Measurements from ENCODE around the gene KAZALD1. TPM values are rescaled to one million over a fixed set of nuclear protein-coding genes. Genes with fewer than 3 reads are reported as not detected.
A peak's percentile ranks its signal among the peaks of the same experiment; 100 is the strongest.

KAZALD1 gene
- total and polyA plus RNA-seq, 4 donors, result 2.5 to 10.0 (median 4.3) TPM

- H3K4me1 ChIP-seq (ENCODE audit: control insufficient read depth, insufficient read depth, low read length), result peaks cover 63% of the 10 kb centered on the region
These were observed 17.7 kb upstream of the KAZALD1 start for GRCh38 chr10:101044117-101044516.

DNA sequence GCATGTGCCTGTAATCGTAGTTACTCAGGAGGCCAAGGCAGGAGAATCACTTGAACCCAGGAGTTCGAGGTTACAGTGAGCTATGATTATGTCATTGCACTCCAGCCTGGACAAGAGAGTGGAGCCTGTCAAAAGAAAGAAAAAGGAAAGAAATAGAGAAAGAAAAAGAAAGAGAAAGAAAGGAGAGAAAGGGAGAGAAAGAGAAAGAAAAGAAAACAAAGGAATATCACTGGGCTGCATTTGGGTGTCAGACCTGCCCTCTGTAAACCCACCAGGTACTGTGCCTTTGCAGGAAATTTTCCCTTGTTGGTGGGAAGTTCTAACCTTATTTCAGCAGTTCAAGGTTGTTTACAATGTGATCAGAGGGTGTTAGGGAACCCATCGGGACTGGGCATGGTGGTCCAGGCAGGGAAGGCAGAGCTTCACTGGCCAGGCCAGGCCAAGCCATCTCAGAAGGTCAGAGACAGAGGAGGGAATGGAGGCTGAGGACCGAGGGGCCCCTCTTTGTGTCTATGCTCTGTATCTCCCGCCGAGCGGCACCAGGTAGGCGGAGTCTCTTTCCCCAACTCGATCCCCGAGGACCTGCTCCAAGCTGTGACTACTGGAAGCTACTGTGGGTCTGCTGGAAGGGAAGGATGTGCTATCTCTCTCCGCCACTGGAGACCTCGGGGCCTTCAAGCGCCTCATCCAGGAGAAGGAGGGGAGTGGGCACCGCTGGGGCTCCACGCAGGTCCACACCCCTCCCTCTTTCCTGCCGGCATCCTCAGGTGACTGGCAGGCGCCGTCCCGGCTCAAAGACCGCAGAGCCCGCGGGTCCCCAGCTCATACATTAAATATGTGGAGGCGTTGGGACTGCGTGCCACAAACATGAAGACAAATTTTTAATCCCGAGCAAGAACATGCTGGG, 15.2 kb upstream of the KAZALD1 start:
- no peak overlapping the region for H3K27ac ChIP-seq (ENCODE audit: low read depth, low read length)
- no peak overlapping the region for H3K4me3 ChIP-seq (ENCODE audit: low read depth, low read length)
- H3K36me3 ChIP-seq (ENCODE audit: control insufficient read depth, insufficient read depth, low read length), result no peaks in the 10 kb centered on the region
- peaks cover 64% of the 10 kb centered on the region for H3K27me3 ChIP-seq (ENCODE audit: control insufficient read depth, insufficient read depth, low read length)
- no peaks in the 10 kb centered on the region for H3K9me3 ChIP-seq (ENCODE audit: control insufficient read depth, insufficient read depth, low read length)
- H3K4me1 ChIP-seq (ENCODE audit: control insufficient read depth, insufficient read depth, low read length), result peaks cover 49% of the 10 kb centered on the region
- WGBS (ENCODE audit: insufficient coverage), result 17% methylated on average over 18 of the region's 25 CpGs
- DNase-seq (ENCODE audit: low read depth in 4 of 6, low spot score in 6 of 6), result no peak

More at GRCh38 chr10:101044117-101044516, 17.7 kb upstream of the KAZALD1 start:
- Histone ChIP-seq H3K27me3 (ENCODE audit: control insufficient read depth, insufficient read depth, low read length) (peaks cover 40% of the 10 kb centered on the region), H3K36me3 (ENCODE audit: control insufficient read depth, insufficient read depth, low read length) (peaks cover 8% of the 10 kb centered on the region), H3K27ac (ENCODE audit: low read depth, low read length) (peak overlapping the region; percentile 94), H3K4me3 (ENCODE audit: low read depth, low read length) (no peak overlapping the region), H3K9me3 (ENCODE audit: control insufficient read depth, insufficient read depth, low read length) (no peaks in the 10 kb centered on the region)
- 20% methylated on average over 1 of the region's 2 CpGs for WGBS (ENCODE audit: insufficient coverage)
- DNase-seq (ENCODE audit: low read depth in 4 of 6, low spot score in 6 of 6), result no peak

DNA sequence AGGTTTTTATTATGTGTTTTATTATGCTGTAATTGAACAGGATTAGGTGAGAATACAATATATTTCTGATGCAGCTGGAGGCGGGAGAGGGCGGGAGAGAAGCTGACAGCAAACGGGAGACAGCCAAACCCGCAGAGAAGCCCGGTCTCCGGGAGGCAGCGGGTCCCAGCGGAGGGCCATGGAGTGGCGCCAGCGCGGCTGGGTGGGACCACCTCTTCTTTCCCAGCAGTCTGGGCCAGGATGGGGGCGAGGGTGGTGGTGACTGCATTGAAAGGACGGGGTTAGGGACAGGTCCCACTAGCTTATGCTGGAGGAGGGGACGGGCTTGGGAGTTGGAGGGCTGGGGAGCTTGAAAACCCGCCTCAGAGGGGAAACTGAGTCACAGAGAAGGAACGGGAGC, 14.5 kb upstream of the KAZALD1 start:
- DNase-seq (ENCODE audit: low read depth in 4 of 6, low spot score in 6 of 6), result peak in 1 of 6 donors; percentile 19
- no peak overlapping the region for H3K4me3 ChIP-seq (ENCODE audit: low read depth, low read length)
- no peaks in the 10 kb centered on the region for H3K9me3 ChIP-seq (ENCODE audit: control insufficient read depth, insufficient read depth, low read length)
- peaks cover 45% of the 10 kb centered on the region for H3K4me1 ChIP-seq (ENCODE audit: control insufficient read depth, insufficient read depth, low read length)
- no peaks in the 10 kb centered on the region for H3K36me3 ChIP-seq (ENCODE audit: control insufficient read depth, insufficient read depth, low read length)
- H3K27ac ChIP-seq (ENCODE audit: low read depth, low read length), result no peak overlapping the region
- H3K27me3 ChIP-seq (ENCODE audit: control insufficient read depth, insufficient read depth, low read length), result peaks cover 71% of the 10 kb centered on the region
- WGBS (ENCODE audit: insufficient coverage), result 1% methylated on average over 14 of the region's 16 CpGs

DNA sequence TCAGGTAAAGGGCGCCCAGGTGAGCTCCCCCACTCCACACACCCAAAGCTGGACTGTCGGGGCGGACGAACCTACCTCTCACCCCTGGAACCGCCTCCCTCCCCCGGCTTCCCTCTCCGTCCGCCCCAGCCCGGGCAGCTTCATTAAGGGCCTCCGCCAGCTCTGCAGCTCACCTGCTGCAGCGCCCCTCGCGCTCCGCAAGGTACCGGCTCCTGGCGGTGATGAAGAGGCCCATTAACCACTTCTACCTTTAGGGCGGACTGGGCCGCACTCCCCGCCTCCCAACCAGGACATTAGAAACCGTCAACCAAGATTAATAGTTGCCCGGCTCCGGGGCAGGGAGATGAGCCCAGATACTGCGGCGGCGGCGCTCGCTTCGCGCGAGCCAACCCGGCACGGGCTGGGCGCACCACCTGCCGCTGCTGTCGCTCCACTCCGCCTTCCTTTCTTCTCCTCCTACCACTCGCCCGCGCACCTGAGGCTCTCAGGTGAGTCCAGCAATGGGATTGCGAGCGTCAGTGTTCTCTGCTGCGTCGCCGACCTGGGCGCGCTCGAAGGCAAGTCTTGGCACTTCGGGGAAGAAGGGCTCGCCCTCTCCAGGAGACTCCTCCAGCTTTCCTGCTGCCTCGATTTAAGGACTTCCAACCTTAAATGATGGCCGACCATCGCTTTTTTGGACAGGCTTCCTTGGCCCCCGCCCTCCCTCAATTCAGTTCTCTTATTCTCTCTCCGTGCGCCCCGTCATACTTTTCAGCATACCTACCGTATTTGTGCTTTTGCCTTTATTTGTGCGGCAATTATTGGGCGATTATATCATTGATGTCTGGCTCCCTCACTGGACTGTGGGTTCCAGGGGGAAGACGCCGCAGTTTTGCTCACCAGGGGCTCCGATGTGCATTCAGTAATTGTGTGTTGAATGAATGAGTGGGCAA, 13.6 kb upstream of the KAZALD1 start:
- H3K4me1 ChIP-seq (ENCODE audit: control insufficient read depth, insufficient read depth, low read length), result peaks cover 36% of the 10 kb centered on the region
- no peaks in the 10 kb centered on the region for H3K9me3 ChIP-seq (ENCODE audit: control insufficient read depth, insufficient read depth, low read length)
- peaks cover 71% of the 10 kb centered on the region for H3K27me3 ChIP-seq (ENCODE audit: control insufficient read depth, insufficient read depth, low read length)
- DNase-seq (ENCODE audit: low read depth in 4 of 6, low spot score in 6 of 6), result peak in 1 of 6 donors; percentile 25
- H3K36me3 ChIP-seq (ENCODE audit: control insufficient read depth, insufficient read depth, low read length), result no peaks in the 10 kb centered on the region
- 3% methylated on average over 53 of the region's 62 CpGs for WGBS (ENCODE audit: insufficient coverage)
- H3K4me3 ChIP-seq (ENCODE audit: low read depth, low read length), result no peak overlapping the region
- H3K27ac ChIP-seq (ENCODE audit: low read depth, low read length), result no peak overlapping the region

DNA sequence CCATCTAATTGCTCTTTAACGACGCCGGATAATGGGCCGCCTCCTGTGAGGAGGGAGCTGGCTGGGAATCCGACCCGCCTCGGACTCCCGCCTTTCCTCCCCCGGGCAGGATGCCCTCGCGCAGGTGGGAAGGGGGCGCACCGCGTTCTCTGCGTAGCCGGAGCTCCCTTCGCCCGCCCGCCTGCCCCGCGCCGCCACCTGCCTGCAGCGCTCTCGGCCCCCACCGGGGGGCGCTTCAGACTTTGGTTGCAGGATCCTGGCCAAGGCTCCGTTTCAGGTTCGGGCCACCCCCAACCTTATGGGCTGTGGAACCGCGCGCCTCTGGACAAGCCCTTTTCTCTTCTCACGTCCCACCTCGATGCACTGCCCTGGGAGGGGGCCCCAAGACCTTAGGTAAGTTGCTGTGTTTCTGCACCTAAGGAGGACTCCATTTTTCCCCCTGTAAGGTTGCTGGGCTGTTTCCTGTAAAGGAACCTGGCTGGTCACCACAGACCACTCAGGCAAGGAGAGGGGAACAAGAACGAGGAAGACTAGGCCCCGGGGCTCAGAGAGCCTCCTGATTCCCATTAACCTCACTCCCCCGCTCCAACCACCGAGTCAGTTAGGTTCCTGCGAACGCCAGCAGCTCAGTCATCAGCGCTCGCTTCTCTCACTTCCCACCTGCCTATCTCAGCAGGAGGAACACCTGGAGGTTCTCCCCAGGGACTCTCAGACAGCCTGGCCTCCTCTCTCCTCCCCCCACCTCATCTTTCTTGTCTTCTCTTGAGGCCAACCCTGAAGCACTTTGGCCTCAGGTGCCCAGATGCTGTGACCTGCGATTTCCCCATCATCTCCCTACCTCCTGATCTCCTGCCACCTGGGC, 11.3 kb upstream of the KAZALD1 start:
- WGBS (ENCODE audit: insufficient coverage), result 4% methylated on average over 38 of the region's 42 CpGs
- peaks cover 32% of the 10 kb centered on the region for H3K4me1 ChIP-seq (ENCODE audit: control insufficient read depth, insufficient read depth, low read length)
- no peak overlapping the region for H3K4me3 ChIP-seq (ENCODE audit: low read depth, low read length)
- H3K27me3 ChIP-seq (ENCODE audit: control insufficient read depth, insufficient read depth, low read length), result peaks cover 65% of the 10 kb centered on the region
- DNase-seq (ENCODE audit: low read depth in 4 of 6, low spot score in 6 of 6), result peak in 2 of 6 donors; percentile 53 to 75
- no peaks in the 10 kb centered on the region for H3K36me3 ChIP-seq (ENCODE audit: control insufficient read depth, insufficient read depth, low read length)
- no peak overlapping the region for H3K27ac ChIP-seq (ENCODE audit: low read depth, low read length)
- H3K9me3 ChIP-seq (ENCODE audit: control insufficient read depth, insufficient read depth, low read length), result no peaks in the 10 kb centered on the region

DNA sequence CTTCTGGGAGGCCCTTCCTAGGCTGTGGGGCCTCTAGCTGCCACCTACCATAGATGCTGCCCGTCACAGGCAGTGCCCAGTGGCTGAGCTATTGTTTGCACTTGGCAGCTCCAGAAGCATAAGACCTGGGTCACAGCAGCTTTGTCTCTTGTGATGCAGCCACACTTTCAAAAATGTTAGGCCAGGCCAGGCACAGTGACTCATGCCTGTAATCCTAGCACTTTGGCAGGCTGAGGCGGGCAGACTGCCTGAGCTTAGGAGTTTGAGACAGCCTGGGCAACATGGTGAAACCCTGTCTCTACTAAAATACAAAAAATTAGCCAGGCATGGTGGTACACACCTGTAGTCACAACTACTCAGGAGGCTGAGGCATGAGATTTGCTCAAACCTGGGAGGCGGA, 9.5 kb upstream of the KAZALD1 start:
- WGBS (ENCODE audit: insufficient coverage), result 92% methylated on average over 3 of the region's 3 CpGs
- Histone ChIP-seq H3K4me3 (ENCODE audit: low read depth, low read length) (no peak overlapping the region), H3K9me3 (ENCODE audit: control insufficient read depth, insufficient read depth, low read length) (no peaks in the 10 kb centered on the region), H3K27ac (ENCODE audit: low read depth, low read length) (no peak overlapping the region), H3K27me3 (ENCODE audit: control insufficient read depth, insufficient read depth, low read length) (peaks cover 50% of the 10 kb centered on the region), H3K36me3 (ENCODE audit: control insufficient read depth, insufficient read depth, low read length) (no peaks in the 10 kb centered on the region), H3K4me1 (ENCODE audit: control insufficient read depth, insufficient read depth, low read length) (peaks cover 26% of the 10 kb centered on the region)
- no peak for DNase-seq (ENCODE audit: low read depth in 4 of 6, low spot score in 6 of 6)

DNA sequence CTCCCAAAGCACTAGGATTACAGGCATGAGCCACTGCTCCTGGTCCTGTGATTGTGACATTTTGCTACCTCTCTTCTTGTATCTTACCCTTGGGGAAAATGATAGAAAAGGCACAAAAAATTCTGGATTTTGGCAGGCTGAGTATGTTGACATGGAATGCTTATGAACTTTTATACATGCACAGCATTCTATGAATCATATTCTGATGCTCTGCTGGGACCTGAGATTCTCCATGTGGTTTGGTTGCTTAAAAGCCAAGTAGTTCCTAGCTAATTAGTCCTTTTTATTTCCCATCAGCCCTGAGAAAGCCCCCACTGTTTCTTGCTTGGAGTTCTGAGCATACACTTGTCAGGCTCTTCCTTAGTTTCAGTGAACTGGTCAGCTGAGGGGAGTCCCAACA, 8.3 kb upstream of the KAZALD1 start:
- no peaks in the 10 kb centered on the region for H3K9me3 ChIP-seq (ENCODE audit: control insufficient read depth, insufficient read depth, low read length)
- H3K4me1 ChIP-seq (ENCODE audit: control insufficient read depth, insufficient read depth, low read length), result peaks cover 14% of the 10 kb centered on the region
- H3K27ac ChIP-seq (ENCODE audit: low read depth, low read length), result no peak overlapping the region
- H3K36me3 ChIP-seq (ENCODE audit: control insufficient read depth, insufficient read depth, low read length), result no peaks in the 10 kb centered on the region
- peaks cover 37% of the 10 kb centered on the region for H3K27me3 ChIP-seq (ENCODE audit: control insufficient read depth, insufficient read depth, low read length)
- no peak overlapping the region for H3K4me3 ChIP-seq (ENCODE audit: low read depth, low read length)
- DNase-seq (ENCODE audit: low read depth in 4 of 6, low spot score in 6 of 6), result no peak

DNA sequence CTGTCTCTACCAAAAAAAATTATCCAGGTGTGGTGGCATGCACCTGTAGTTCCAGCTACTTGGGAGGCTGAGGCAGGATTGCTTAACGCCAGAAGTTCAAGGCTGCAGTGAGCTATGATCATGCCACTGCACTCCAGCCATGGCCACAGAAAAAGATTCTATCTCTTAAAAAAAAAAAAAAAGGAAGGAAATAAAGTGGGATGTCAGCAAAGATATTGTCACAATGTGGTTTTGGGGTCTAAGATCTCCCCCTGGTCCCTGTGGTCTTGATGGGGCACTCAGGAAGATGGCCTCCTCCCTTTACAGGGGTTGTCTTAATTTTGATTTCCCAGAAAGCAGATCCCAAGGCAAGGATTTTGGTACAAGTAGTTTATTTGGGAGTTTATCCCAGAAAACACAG, 7.4 kb upstream of the KAZALD1 start:
- Histone ChIP-seq H3K4me1 (ENCODE audit: control insufficient read depth, insufficient read depth, low read length) (peaks cover 10% of the 10 kb centered on the region), H3K36me3 (ENCODE audit: control insufficient read depth, insufficient read depth, low read length) (no peaks in the 10 kb centered on the region), H3K9me3 (ENCODE audit: control insufficient read depth, insufficient read depth, low read length) (no peaks in the 10 kb centered on the region), H3K27ac (ENCODE audit: low read depth, low read length) (no peak overlapping the region), H3K27me3 (ENCODE audit: control insufficient read depth, insufficient read depth, low read length) (peaks cover 29% of the 10 kb centered on the region), H3K4me3 (ENCODE audit: low read depth, low read length) (no peak overlapping the region)
- DNase-seq (ENCODE audit: low read depth in 4 of 6, low spot score in 6 of 6), result no peak
- WGBS (ENCODE audit: insufficient coverage), result no CpG with 5 or more reads among the region's 1 CpG

DNA sequence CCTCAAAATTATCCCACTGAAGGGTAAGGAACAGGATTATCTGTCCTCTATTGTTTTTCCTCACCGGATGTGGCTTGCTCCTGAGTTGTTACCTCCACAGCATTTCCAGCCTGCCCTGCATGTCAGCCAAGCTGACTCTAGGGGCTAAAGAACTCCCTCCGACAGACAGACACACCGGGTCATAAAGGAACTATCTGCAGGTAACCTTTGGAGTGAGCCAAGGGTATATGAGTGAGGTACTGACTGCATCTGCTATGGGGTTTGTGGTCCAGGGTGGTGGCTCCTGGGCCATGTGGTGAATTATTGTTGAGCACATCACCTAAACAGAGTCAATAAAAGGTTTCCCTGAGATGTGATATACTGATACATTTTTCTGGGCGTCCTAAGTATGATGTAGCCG, 6.9 kb upstream of the KAZALD1 start:
- 93% methylated on average over 4 of the region's 5 CpGs for WGBS (ENCODE audit: insufficient coverage)
- H3K9me3 ChIP-seq (ENCODE audit: control insufficient read depth, insufficient read depth, low read length), result no peaks in the 10 kb centered on the region
- peaks cover 24% of the 10 kb centered on the region for H3K27me3 ChIP-seq (ENCODE audit: control insufficient read depth, insufficient read depth, low read length)
- DNase-seq (ENCODE audit: low read depth in 4 of 6, low spot score in 6 of 6), result no peak
- H3K27ac ChIP-seq (ENCODE audit: low read depth, low read length), result no peak overlapping the region
- H3K4me3 ChIP-seq (ENCODE audit: low read depth, low read length), result no peak overlapping the region
- peaks cover 10% of the 10 kb centered on the region for H3K4me1 ChIP-seq (ENCODE audit: control insufficient read depth, insufficient read depth, low read length)
- no peaks in the 10 kb centered on the region for H3K36me3 ChIP-seq (ENCODE audit: control insufficient read depth, insufficient read depth, low read length)
